ENCODE measurements around the gene APCDD1. TPM values are rescaled to one million over a fixed set of nuclear protein-coding genes. Genes with fewer than 3 reads are reported as not detected.

The APCDD1 gene
- total and polyA plus RNA-seq, 2 of the 13 experiments (the other 11 are each of a cell fraction or from before 2014, with no cell fraction given) = 2.1 to 8.6 TPM

GRCh38 chr18:10525697-10526560 is 71.5 kb downstream of the APCDD1 start, which contains the start of gene NAPG (continued):
- peak; percentile 93 for TF ChIP-seq GMEB1 (CRISPR knock-in tag; IDR thresholded peaks at IDR 0.05; ENCODE audit: borderline replicate concordance)
- TF ChIP-seq, protein P1, sequence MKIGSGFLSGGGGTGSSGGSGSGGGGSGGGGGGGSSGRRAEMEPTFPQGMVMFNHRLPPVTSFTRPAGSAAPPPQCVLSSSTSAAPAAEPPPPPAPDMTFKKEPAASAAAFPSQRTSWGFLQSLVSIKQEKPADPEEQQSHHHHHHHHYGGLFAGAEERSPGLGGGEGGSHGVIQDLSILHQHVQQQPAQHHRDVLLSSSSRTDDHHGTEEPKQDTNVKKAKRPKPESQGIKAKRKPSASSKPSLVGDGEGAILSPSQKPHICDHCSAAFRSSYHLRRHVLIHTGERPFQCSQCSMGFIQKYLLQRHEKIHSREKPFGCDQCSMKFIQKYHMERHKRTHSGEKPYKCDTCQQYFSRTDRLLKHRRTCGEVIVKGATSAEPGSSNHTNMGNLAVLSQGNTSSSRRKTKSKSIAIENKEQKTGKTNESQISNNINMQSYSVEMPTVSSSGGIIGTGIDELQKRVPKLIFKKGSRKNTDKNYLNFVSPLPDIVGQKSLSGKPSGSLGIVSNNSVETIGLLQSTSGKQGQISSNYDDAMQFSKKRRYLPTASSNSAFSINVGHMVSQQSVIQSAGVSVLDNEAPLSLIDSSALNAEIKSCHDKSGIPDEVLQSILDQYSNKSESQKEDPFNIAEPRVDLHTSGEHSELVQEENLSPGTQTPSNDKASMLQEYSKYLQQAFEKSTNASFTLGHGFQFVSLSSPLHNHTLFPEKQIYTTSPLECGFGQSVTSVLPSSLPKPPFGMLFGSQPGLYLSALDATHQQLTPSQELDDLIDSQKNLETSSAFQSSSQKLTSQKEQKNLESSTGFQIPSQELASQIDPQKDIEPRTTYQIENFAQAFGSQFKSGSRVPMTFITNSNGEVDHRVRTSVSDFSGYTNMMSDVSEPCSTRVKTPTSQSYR (CRISPR knock-in tag; IDR thresholded peaks at IDR 0.05; ENCODE audit: borderline replicate concordance) = no peak
- no peak for TF ChIP-seq TRIM22 (IDR thresholded peaks at IDR 0.05)
- peak; percentile 32; the same call in 1 of the 2 replicates for TF ChIP-seq PITX1 (CRISPR knock-in tag; IDR thresholded peaks at IDR 0.05)
- no peak for TF ChIP-seq TEF (CRISPR knock-in tag; IDR thresholded peaks at IDR 0.05)
- peak; percentile 97 for TF ChIP-seq ZMYM4 (CRISPR knock-in tag; IDR thresholded peaks at IDR 0.05)
- TF ChIP-seq JUND (CRISPR knock-in tag; IDR thresholded peaks at IDR 0.05) = no peak
- TF ChIP-seq, protein P2, sequence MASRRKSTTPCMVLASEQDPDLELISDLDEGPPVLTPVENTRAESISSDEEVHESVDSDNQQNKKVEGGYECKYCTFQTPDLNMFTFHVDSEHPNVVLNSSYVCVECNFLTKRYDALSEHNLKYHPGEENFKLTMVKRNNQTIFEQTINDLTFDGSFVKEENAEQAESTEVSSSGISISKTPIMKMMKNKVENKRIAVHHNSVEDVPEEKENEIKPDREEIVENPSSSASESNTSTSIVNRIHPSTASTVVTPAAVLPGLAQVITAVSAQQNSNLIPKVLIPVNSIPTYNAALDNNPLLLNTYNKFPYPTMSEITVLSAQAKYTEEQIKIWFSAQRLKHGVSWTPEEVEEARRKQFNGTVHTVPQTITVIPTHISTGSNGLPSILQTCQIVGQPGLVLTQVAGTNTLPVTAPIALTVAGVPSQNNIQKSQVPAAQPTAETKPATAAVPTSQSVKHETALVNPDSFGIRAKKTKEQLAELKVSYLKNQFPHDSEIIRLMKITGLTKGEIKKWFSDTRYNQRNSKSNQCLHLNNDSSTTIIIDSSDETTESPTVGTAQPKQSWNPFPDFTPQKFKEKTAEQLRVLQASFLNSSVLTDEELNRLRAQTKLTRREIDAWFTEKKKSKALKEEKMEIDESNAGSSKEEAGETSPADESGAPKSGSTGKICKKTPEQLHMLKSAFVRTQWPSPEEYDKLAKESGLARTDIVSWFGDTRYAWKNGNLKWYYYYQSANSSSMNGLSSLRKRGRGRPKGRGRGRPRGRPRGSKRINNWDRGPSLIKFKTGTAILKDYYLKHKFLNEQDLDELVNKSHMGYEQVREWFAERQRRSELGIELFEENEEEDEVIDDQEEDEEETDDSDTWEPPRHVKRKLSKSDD (CRISPR knock-in tag; IDR thresholded peaks at IDR 0.05; ENCODE audit: low read depth) = 0 out of 2 replicates have a peak, but pooled peaks have one; percentile 59
- peak; percentile 49 for TF ChIP-seq RXRA (CRISPR knock-in tag; IDR thresholded peaks at IDR 0.05)
- TF ChIP-seq, protein P3, sequence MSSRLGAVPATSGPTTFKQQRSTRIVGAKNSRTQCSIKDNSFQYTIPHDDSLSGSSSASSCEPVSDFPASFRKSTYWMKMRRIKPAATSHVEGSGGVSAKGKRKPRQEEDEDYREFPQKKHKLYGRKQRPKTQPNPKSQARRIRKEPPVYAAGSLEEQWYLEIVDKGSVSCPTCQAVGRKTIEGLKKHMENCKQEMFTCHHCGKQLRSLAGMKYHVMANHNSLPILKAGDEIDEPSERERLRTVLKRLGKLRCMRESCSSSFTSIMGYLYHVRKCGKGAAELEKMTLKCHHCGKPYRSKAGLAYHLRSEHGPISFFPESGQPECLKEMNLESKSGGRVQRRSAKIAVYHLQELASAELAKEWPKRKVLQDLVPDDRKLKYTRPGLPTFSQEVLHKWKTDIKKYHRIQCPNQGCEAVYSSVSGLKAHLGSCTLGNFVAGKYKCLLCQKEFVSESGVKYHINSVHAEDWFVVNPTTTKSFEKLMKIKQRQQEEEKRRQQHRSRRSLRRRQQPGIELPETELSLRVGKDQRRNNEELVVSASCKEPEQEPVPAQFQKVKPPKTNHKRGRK (CRISPR knock-in tag; IDR thresholded peaks at IDR 0.05) = no peak
- TF ChIP-seq, protein P4, sequence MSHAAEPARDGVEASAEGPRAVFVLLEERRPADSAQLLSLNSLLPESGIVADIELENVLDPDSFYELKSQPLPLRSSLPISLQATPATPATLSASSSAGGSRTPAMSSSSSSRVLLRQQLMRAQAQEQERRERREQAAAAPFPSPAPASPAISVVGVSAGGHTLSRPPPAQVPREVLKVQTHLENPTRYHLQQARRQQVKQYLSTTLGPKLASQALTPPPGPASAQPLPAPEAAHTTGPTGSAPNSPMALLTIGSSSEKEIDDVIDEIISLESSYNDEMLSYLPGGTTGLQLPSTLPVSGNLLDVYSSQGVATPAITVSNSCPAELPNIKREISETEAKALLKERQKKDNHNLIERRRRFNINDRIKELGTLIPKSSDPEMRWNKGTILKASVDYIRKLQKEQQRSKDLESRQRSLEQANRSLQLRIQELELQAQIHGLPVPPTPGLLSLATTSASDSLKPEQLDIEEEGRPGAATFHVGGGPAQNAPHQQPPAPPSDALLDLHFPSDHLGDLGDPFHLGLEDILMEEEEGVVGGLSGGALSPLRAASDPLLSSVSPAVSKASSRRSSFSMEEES (CRISPR knock-in tag; IDR thresholded peaks at IDR 0.05) = no peak

Measured in HepG2 (cell line).